Endothelial cell of umbilical vein (primary cell): ENCODE data around the gene PLCG2. TPM values are rescaled to one million over a fixed set of nuclear protein-coding genes. Genes with fewer than 3 reads are reported as not detected.

ENCODE experiments used
- BruUV-seq: library from RNA; stranded (reverse); fragments of 400-500 nt; replicated peaks from 2 replicates; lab custom pipeline; 2021; lab: Mats Ljungman, UMichigan
- CTCF ChIA-PET: fragments of 300-600, 350-600 bp; sonication (Branson Sonifier 250); formaldehyde crosslinking; loops from one replicate; lab custom pipeline; 2021; ENCODE audit warnings: antibody characterized with exemption, inconsistent platforms; lab: Charles Lee
- POLR2A ChIA-PET: fragments of 300-600, 350-600 bp; sonication (Branson Sonifier 250); formaldehyde crosslinking; loops from one replicate; lab custom pipeline; 2021; ENCODE audit warnings: antibody characterized with exemption, inconsistent platforms; lab: Charles Lee
- DNase-seq: peaks from one replicate; pipeline ENCODE4 v3.0.0-alpha.2; 2011; ENCODE audit warnings: low read depth, low spot score
- FAIRE-seq: peaks from 2 replicates; lab custom pipeline; 2011; peaks lifted over from hg19 to GRCh38; lab: Jason Lieb, UNC
- H2AFZ ChIP-seq: 2 replicates; pipeline ENCODE4 v1.6.0; 2012; ENCODE audit warnings: low read depth, low read length, control low read depth, inconsistent platforms
- H3K27ac ChIP-seq: 2 replicates; pipeline ENCODE4 v1.5.1; 2011; ENCODE audit warnings: low read depth, mild to moderate bottlenecking, control low read depth, low read length, moderate library complexity; ENCODE audit not compliant: insufficient read depth
- H3K27me3 ChIP-seq, 2 experiments: 2 replicates each; pipeline versions ENCODE4 v1.6.0 to v1.6.1; 2011; ENCODE audit warnings: low read length in 2 of 2, mixed read lengths in 1 of 2; ENCODE audit not compliant: control insufficient read depth in 2 of 2, insufficient read depth in 2 of 2
- H3K36me3 ChIP-seq, 2 experiments: 2 replicates in 1 of 2; 3 replicates in 1 of 2; pipeline ENCODE4 v1.5.1; 2011; ENCODE audit warnings: low read length in 2 of 2, mild to moderate bottlenecking in 1 of 2, moderate library complexity in 1 of 2; ENCODE audit not compliant: control insufficient read depth in 2 of 2, insufficient read depth in 2 of 2; ENCODE audit errors: extremely low read depth in 1 of 2
- H3K4me1 ChIP-seq: 3 replicates; pipeline ENCODE4 v1.5.1; 2011; ENCODE audit warnings: mild to moderate bottlenecking, low read length; ENCODE audit not compliant: control insufficient read depth, insufficient read depth; ENCODE audit errors: extremely low read depth
- H3K4me2 ChIP-seq: 2 replicates; pipeline ENCODE4 v1.6.1; 2011; ENCODE audit warnings: low read length, control low read depth, mixed read lengths; ENCODE audit not compliant: insufficient read depth
- H3K4me3 ChIP-seq, 3 experiments: fragments of 200-600 bp in 1 of 3; sonication (generic), shearing (Covaris generic) in 1 of 3; replicated peaks in 1 of 3; 2 replicates each; pipeline ENCODE4 v1.5.1; 2011 to 2016; ENCODE audit warnings: control low read depth in 3 of 3, low read length in 3 of 3, mild to moderate bottlenecking in 2 of 3, inconsistent platforms in 1 of 3, low read depth in 1 of 3, moderate library complexity in 1 of 3; ENCODE audit not compliant: insufficient read depth in 1 of 3
- H3K79me2 ChIP-seq: 2 replicates; pipeline ENCODE4 v1.6.0; 2012; ENCODE audit warnings: low read length, inconsistent platforms; ENCODE audit not compliant: control insufficient read depth, insufficient read depth
- H3K9ac ChIP-seq: replicated peaks from 2 replicates; pipeline ENCODE3; 2011; ENCODE audit warnings: low read length, control low read depth; ENCODE audit not compliant: insufficient read depth; ENCODE audit errors: extremely low read depth
- H3K9me1 ChIP-seq: replicated peaks from 3 replicates; pipeline ENCODE4 v1.6.0; 2011; ENCODE audit warnings: mild to moderate bottlenecking, low read length; ENCODE audit not compliant: control insufficient read depth, insufficient read depth; ENCODE audit errors: extremely low read depth
- H3K9me3 ChIP-seq: replicated peaks from 2 replicates; pipeline ENCODE4 v1.5.1; 2012; ENCODE audit warnings: low read length, inconsistent platforms; ENCODE audit not compliant: control insufficient read depth, insufficient read depth
- H4K20me1 ChIP-seq: replicated peaks from 2 replicates; pipeline ENCODE3; 2011; ENCODE audit warnings: mild to moderate bottlenecking, low read length; ENCODE audit not compliant: control insufficient read depth, insufficient read depth; ENCODE audit errors: extremely low read depth
- EZH2 ChIP-seq: IDR thresholded peaks from 2 replicates; pipeline ENCODE4 v1.6.1; 2012; ENCODE audit warnings: borderline replicate concordance, low read depth, mild to moderate bottlenecking, moderate library complexity, low read length, inconsistent platforms; ENCODE audit not compliant: severe bottlenecking
- FOS ChIP-seq: IDR thresholded peaks from 2 replicates; pipeline ENCODE4 v1.6.1; 2011; ENCODE audit warnings: mild to moderate bottlenecking, low read length, moderate library complexity, borderline replicate concordance; ENCODE audit not compliant: insufficient read depth
- GATA2 ChIP-seq: IDR thresholded peaks from 2 replicates; pipeline ENCODE4 v1.7.0; 2011; ENCODE audit warnings: low read depth, mild to moderate bottlenecking, moderate library complexity, mixed read lengths, low read length; ENCODE audit not compliant: insufficient read length, insufficient read depth
- JUN ChIP-seq: IDR thresholded peaks from 2 replicates; pipeline ENCODE4 v1.6.1; 2011; ENCODE audit warnings: borderline replicate concordance, low read depth; ENCODE audit not compliant: insufficient read length, insufficient read depth
- MAX ChIP-seq: IDR thresholded peaks from 2 replicates; pipeline ENCODE4 v1.6.1; 2011; ENCODE audit not compliant: insufficient read depth, insufficient read length
- MYC ChIP-seq: IDR thresholded peaks from one replicate; pipeline ENCODE4 v1.6.1; 2011; ENCODE audit warnings: mild to moderate bottlenecking, low read depth, low read length
- POLR2A ChIP-seq: IDR thresholded peaks from 2 replicates; pipeline ENCODE4 v1.6.1; 2012; ENCODE audit warnings: low read depth, mild to moderate bottlenecking, control low read depth, low read length
- POLR2AphosphoS5 ChIP-seq: IDR thresholded peaks from 2 replicates; pipeline ENCODE4 v1.6.1; 2012; ENCODE audit warnings: low read depth, mild to moderate bottlenecking, control low read depth, low read length, moderate library complexity; ENCODE audit not compliant: insufficient read depth
- dilution Hi-C: fragments of 300-500 bp; cut with MboI; formaldehyde crosslinking; loops from one replicate; pipeline ENCODE4 v1.15.0; 2019; ENCODE audit warnings: low sequenced_read_pairs; ENCODE audit not compliant: extremely low pct_ligation_motif_present
- intact Hi-C: fragments of 100-400 bp; cut with micrococcal nuclease; formaldehyde crosslinking; loops from one replicate; pipeline ENCODE4 v1.10.0; 2022
- polyA plus RNA-seq, 4 experiments: library from polyadenylated mRNA; depleted of rRNA in 3 of 4; stranded (reverse) in 3 of 4; unstranded in 1 of 4; fragments of >200 nt; gene quantifications; 2 replicates each; pipeline versions ENCODE4 v1.2.1 to v1.2.3, GENCODE V29; 2011 to 2012; ENCODE audit warnings: missing spikeins in 1 of 4
- total RNA-seq: library from RNA; stranded (reverse); gene quantifications from 2 replicates; pipeline ENCODE4 v1.2.3, GENCODE V29; 2021
- TF ChIP-seq, protein P1 (sequence below), 2 donors: IDR thresholded peaks; 1 replicate in 1 of 2; 2 replicates in 1 of 2; pipeline ENCODE4 v1.5.1; 2011; ENCODE audit warnings: low read length in 2 of 2, mild to moderate bottlenecking in 2 of 2, moderate library complexity in 2 of 2, control low read depth in 1 of 2, inconsistent platforms in 1 of 2, low read depth in 1 of 2; ENCODE audit not compliant: insufficient read depth in 1 of 2; ENCODE audit errors: extremely low read depth in 1 of 2

Gene PLCG2
- total and polyA plus RNA-seq, 2 donors (not counting 3 experiments of a cell fraction or from before 2014, with no cell fraction given) = 10.8 to 13.6 TPM

DNA sequence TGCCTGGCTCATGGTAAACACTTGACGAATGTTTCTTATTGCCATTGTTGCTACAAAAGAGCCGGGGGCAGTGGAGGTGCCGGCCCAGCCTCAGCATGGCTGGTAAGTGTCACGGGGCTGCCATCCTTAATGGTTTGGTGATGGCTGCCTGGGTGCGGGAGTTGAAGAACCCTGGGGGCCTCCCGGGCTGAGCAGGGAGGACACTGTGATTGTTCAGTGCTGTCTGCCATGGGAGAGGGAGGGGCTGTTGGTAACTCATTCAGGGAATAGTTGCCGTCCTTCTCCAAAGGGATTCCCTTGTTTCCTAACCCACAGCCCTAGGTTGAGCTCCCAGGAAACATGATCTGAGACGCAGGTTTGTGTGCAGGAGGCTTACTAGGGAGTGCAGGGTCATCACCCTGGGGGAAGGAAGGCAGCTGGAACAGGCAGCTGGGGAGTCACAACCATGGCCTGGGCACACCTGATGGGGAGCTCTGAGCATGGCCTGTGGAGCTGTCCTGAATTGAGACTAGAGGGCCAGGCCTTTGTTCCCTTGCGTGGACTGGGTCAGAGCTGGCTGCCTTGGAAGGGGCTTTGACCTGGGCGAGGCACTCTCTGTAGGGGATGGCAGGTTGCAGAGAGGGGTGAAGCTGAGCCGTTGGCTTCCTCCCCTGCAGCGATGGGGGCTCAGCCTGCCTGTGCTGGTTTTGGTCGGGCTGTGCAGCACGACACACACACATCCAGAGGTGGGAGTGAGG is 85.7 kb downstream of the PLCG2 start:
- FAIRE-seq (no peak), DNase-seq (no peak)
- ChIA-PET CTCF (interaction anchor here (1.0 to 5.6 kb wide), 2 partner anchors 9 to 10 kb away, joined by 4 to 46 read pairs; no protein-coding TSS in a partner anchor), POLR2A (no interaction called here)
- Histone ChIP-seq H3K4me1 (peaks cover 25% of the 10 kb centered on the region), H4K20me1 (no peaks in the 10 kb centered on the region), H3K4me3 (no peak overlapping the region), H3K36me3 (no peaks in the 10 kb centered on the region), H3K9me3 (no peaks in the 10 kb centered on the region), H3K79me2 (no peaks in the 10 kb centered on the region), H3K4me2 (no peak overlapping the region), H3K27me3 (no peaks in the 10 kb centered on the region), H3K9ac (no peak overlapping the region), H2AFZ (no peak overlapping the region), H3K9me1 (no peaks in the 10 kb centered on the region), H3K27ac (no peak overlapping the region)
- TF ChIP-seq MYC (no peak), EZH2 (no peak), JUN (no peak), GATA2 (no peak), POLR2AphosphoS5 (no peak), POLR2A (no peak), MAX (no peak), FOS (no peak)
- TF ChIP-seq, protein P1, sequence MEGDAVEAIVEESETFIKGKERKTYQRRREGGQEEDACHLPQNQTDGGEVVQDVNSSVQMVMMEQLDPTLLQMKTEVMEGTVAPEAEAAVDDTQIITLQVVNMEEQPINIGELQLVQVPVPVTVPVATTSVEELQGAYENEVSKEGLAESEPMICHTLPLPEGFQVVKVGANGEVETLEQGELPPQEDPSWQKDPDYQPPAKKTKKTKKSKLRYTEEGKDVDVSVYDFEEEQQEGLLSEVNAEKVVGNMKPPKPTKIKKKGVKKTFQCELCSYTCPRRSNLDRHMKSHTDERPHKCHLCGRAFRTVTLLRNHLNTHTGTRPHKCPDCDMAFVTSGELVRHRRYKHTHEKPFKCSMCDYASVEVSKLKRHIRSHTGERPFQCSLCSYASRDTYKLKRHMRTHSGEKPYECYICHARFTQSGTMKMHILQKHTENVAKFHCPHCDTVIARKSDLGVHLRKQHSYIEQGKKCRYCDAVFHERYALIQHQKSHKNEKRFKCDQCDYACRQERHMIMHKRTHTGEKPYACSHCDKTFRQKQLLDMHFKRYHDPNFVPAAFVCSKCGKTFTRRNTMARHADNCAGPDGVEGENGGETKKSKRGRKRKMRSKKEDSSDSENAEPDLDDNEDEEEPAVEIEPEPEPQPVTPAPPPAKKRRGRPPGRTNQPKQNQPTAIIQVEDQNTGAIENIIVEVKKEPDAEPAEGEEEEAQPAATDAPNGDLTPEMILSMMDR (IDR thresholded peaks at IDR 0.05; ENCODE audit: extremely low read depth in 1 of 2, insufficient read depth in 1 of 2, low read depth in 1 of 2, low read length in 2 of 2) = no peak
- intact Hi-C loops = no loop called here
- dilution Hi-C loops = no loop called here
- no TSS peak for BruUV-seq
